ENCODE data around the gene DUSP10. TPM values are rescaled to one million over a fixed set of nuclear protein-coding genes. Genes with fewer than 3 reads are reported as not detected.

DUSP10 gene
- total and polyA plus RNA-seq, 9 donors: 0.81 to 8.5 (median 2.0) TPM

DNA sequence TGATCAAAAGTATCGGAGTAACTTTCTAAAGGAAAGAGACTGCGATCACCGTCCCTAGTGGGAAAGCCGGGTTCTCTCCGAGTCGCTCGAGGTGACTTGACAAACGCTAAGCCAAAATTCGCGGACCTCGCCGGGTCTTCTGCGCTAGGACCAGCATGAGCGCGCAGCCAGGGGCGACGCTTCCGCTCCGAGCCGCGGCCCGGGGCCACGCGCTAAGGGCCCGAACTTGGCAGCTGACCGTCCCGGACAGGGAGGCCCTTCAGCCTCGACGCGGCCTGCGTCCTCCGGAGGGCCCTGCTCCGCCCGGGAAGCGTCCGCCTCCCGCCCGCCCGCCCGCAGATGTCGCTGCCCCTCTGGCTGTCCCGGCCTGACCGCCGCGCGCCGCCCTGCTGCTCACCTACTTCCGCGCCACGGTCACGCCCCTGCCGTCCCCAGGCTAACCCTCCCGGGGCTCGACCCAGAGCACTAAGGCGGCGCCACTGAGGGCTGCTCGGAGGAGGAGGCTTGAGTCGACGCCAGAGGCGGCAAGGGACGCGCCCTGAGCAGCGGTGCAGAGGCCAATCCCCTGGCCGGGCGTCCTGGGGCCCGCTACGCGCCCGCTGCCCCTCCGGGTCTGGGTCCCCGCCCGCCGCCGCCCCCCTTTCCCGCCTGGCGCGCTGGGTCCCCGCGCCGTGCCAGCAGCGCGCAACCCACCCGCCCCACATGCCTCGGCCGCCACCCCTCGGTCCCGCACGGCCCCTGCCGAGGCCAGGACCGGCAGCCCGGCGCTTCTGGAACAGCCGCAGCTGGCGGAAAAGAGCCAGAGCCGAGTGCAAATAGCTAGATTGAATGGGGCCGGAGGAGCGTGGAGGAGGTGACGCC, 896 bp upstream of the DUSP10 start:
- Histone ChIP-seq H3K9me3 (no peaks in the 10 kb centered on the region), H3K36me3 (no peaks in the 10 kb centered on the region), H3K4me1 (ENCODE audit: insufficient read depth) (peaks cover 1% of the 10 kb centered on the region), H3K4me3 (peak overlapping the region; percentile 77), H3K27me3 (no peaks in the 10 kb centered on the region), H3K27ac (peak overlapping the region; percentile 98 to 99)
- TF ChIP-seq, protein P1, sequence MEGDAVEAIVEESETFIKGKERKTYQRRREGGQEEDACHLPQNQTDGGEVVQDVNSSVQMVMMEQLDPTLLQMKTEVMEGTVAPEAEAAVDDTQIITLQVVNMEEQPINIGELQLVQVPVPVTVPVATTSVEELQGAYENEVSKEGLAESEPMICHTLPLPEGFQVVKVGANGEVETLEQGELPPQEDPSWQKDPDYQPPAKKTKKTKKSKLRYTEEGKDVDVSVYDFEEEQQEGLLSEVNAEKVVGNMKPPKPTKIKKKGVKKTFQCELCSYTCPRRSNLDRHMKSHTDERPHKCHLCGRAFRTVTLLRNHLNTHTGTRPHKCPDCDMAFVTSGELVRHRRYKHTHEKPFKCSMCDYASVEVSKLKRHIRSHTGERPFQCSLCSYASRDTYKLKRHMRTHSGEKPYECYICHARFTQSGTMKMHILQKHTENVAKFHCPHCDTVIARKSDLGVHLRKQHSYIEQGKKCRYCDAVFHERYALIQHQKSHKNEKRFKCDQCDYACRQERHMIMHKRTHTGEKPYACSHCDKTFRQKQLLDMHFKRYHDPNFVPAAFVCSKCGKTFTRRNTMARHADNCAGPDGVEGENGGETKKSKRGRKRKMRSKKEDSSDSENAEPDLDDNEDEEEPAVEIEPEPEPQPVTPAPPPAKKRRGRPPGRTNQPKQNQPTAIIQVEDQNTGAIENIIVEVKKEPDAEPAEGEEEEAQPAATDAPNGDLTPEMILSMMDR (IDR thresholded peaks at IDR 0.05): peak in 2 of 3 donors; percentile 9 to 27
- TF ChIP-seq POLR2A (IDR thresholded peaks at IDR 0.05): no peak
- 0 to 1% (median 1%) methylated on average over 24 to 98 of the region's 98 CpGs for WGBS, 3 donors
- intact Hi-C loops (cut with DNase I): no loop called here
- DNase-seq: peak; percentile 62 to 77 (median 74)

DNA sequence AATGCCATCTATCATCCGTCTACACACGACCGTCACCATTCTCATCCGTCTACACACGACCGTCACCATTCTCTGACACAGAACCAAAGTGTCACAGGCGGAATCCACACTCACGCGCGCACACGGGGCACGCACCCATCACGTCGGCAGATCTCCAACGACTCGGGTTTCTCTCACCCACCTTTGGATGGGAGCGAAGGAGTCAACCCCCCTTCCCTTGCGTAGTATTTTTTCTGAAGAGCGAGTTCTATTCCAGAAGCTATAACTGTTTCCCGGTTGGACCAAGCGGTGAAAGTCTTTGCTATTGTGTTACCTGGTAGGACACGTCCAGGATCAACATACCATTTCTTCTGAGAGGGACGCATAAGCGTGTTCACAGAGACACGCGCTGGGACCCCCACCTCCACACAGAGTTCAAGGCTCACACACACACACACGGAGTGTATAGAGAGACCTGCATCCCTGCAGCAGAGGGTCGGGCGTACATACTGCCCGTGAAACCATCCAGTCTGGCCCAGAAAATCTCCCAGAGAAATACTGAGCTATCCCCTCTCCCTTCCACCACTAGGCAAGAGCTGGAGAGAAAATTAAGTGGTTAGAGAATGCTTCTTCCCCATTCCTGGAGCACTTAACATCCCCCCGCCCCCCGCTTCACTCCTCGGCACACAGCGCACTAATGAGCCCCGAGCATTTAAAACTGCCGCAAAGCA, 741 bp downstream of the DUSP10 start:
- no peaks in the 10 kb centered on the region for H3K36me3 ChIP-seq
- DNase-seq: peak; percentile 18 to 50 (median 47)
- no peaks in the 10 kb centered on the region for H3K9me3 ChIP-seq
- no peaks in the 10 kb centered on the region for H3K27me3 ChIP-seq
- peaks cover 1% of the 10 kb centered on the region for H3K4me1 ChIP-seq (ENCODE audit: insufficient read depth)
- peak overlapping the region; percentile 64 for H3K4me3 ChIP-seq
- H3K27ac ChIP-seq: peak overlapping the region in 1 of 2 donors; percentile 98
- 1 to 2% (median 1%) methylated on average over 36 of the region's 36 CpGs for WGBS, 3 donors
- intact Hi-C loops (cut with DNase I): no loop called here
- no peak for TF ChIP-seq POLR2A (IDR thresholded peaks at IDR 0.05)
- no peak for TF ChIP-seq EP300 (IDR thresholded peaks at IDR 0.05)
- TF ChIP-seq, protein P1 (IDR thresholded peaks at IDR 0.05): no peak

DNA sequence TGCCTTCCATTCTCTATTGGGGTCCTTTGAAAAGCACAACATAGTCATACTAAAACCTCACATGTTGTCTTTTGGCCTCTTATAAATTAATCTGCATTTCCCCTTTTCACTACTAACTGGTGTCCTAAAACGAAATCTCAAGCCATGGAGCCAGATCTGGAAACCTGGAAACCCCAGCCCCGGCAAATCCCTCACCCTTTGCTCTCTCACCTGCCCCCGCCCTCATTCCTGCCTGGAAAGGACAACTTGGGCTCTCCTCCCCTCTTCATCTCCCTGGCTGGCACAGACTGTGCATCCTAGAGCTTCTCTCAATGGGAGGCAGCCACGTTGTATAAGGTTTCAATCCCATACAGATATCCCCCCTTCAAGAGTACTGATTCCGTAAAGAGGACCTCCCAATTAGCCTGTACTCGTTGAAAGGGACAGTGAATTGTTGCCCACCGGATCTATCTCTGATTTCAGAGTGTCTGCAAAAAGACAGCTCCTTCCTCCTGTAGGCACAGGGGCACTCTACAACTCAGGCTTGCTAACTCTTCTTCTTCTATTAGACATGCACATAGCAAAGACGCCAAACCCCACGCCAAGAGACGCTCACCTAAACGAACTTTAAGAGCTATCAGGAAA, 1.4 kb downstream of the DUSP10 start:
- Histone ChIP-seq H3K9me3 (no peaks in the 10 kb centered on the region), H3K27ac (no peak overlapping the region), H3K36me3 (no peaks in the 10 kb centered on the region), H3K27me3 (no peaks in the 10 kb centered on the region), H3K4me1 (ENCODE audit: insufficient read depth) (peaks cover 1% of the 10 kb centered on the region), H3K4me3 (peak overlapping the region; percentile 64)
- DNase-seq: peak in 1 of 5 donors; percentile 23
- intact Hi-C loops (cut with DNase I): no loop called here
- WGBS, 3 donors: 28 to 33% (median 31%) methylated on average over 11 of the region's 11 CpGs
- TF ChIP-seq POLR2A (IDR thresholded peaks at IDR 0.05) (no peak), EP300 (IDR thresholded peaks at IDR 0.05) (no peak)
- TF ChIP-seq, protein P1 (IDR thresholded peaks at IDR 0.05): no peak

DNA sequence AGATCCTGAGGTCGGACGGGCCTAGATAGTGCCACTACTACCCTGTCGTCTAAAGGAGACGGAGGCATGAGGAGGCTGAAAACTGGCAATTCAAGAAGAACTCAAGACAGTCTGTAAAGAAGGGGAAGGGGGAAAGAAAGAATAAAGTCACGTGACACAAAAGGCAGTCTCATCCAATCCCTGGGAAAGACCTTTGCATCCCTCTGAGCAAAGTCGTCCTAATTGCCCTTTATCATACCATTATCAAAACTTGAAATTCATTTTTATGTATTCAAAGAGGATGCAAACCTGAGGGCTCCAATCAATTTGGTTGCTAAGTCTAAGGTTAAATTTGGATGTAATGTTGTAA, 2.2 kb downstream of the DUSP10 start:
- no peak overlapping the region for H3K4me3 ChIP-seq
- H3K9me3 ChIP-seq: no peaks in the 10 kb centered on the region
- no peak overlapping the region for H3K27ac ChIP-seq
- TF ChIP-seq EP300 (IDR thresholded peaks at IDR 0.05) (no peak), POLR2A (IDR thresholded peaks at IDR 0.05) (no peak)
- TF ChIP-seq, protein P1 (IDR thresholded peaks at IDR 0.05): no peak
- intact Hi-C loops (cut with DNase I): no loop called here
- H3K36me3 ChIP-seq: no peaks in the 10 kb centered on the region
- 94 to 97% (median 97%) methylated on average over 6 of the region's 6 CpGs for WGBS, 3 donors
- H3K4me1 ChIP-seq (ENCODE audit: insufficient read depth): peaks cover 1% of the 10 kb centered on the region
- no peak for DNase-seq
- H3K27me3 ChIP-seq: no peaks in the 10 kb centered on the region

All from ovary (tissue), 9 donors.